Fibroblast of lung (primary cell): Measurements from ENCODE around the gene MAP3K3. TPM values are rescaled to one million over a fixed set of nuclear protein-coding genes. Genes with fewer than 3 reads are reported as not detected.
A peak's percentile ranks its signal among the peaks of the same experiment; 100 is the strongest.

Source experiments
- DNase-seq, 2 donors: peaks; one replicate each; pipeline versions ENCODE4 v3.0.0 to v3.0.0-alpha.2; 2010; ENCODE audit warnings: low read depth in 2 of 2
- H2AFZ ChIP-seq: 2 replicates; pipeline ENCODE4 v1.5.1; 2012; ENCODE audit warnings: low read length, control low read depth, inconsistent platforms
- H3K27ac ChIP-seq: 2 replicates; pipeline ENCODE4 v1.5.1; 2011; ENCODE audit warnings: low read length, control low read depth; ENCODE audit not compliant: insufficient read depth
- H3K27me3 ChIP-seq: 2 replicates; pipeline ENCODE4 v1.5.1; 2011; ENCODE audit warnings: mild to moderate bottlenecking, low read length; ENCODE audit not compliant: control insufficient read depth, insufficient read depth
- H3K36me3 ChIP-seq: 2 replicates; pipeline ENCODE4 v1.5.1; 2011; ENCODE audit warnings: low read length; ENCODE audit not compliant: control insufficient read depth, insufficient read depth
- H3K4me1 ChIP-seq: 2 replicates; pipeline ENCODE4 v1.5.1; 2011; ENCODE audit warnings: low read length; ENCODE audit not compliant: control insufficient read depth, insufficient read depth; ENCODE audit errors: extremely low read depth
- H3K4me2 ChIP-seq: 2 replicates; pipeline ENCODE4 v1.5.1; 2011; ENCODE audit warnings: low read length, control low read depth; ENCODE audit not compliant: insufficient read depth; ENCODE audit errors: extremely low read depth
- H3K4me3 ChIP-seq, 4 experiments: fragments of 200-600 bp in 1 of 4; sonication (generic) in 1 of 4; replicated peaks in 1 of 4; 2 replicates each; pipeline ENCODE4 v1.5.1; 2011 to 2016; ENCODE audit warnings: low read length in 4 of 4, low read depth in 3 of 4, mild to moderate bottlenecking in 3 of 4, control low read depth in 2 of 4, inconsistent platforms in 1 of 4, mixed read lengths in 1 of 4; ENCODE audit not compliant: insufficient read depth in 1 of 4; ENCODE audit errors: control extremely low read depth in 1 of 4
- H3K79me2 ChIP-seq: 2 replicates; pipeline ENCODE4 v1.5.1; 2012; ENCODE audit warnings: mild to moderate bottlenecking, low read length, inconsistent platforms; ENCODE audit not compliant: control insufficient read depth, insufficient read depth
- H3K9ac ChIP-seq: 2 replicates; pipeline ENCODE4 v1.5.1; 2011; ENCODE audit warnings: mild to moderate bottlenecking, low read length, control low read depth; ENCODE audit not compliant: insufficient read depth
- H3K9me3 ChIP-seq: 2 replicates; pipeline ENCODE4 v1.5.1; 2012; ENCODE audit warnings: low read depth, low read length; ENCODE audit not compliant: control insufficient read depth, insufficient read depth
- H4K20me1 ChIP-seq: 2 replicates; pipeline ENCODE4 v1.5.1; 2011; ENCODE audit warnings: low read length; ENCODE audit not compliant: control insufficient read depth, insufficient read depth; ENCODE audit errors: extremely low read depth
- CTCF ChIP-seq, 2 donors: IDR thresholded peaks in 1 of 2; conservative IDR thresholded peaks in 1 of 2; 1 replicate in 1 of 2; 2 replicates in 1 of 2; pipeline ENCODE4 v1.5.1; 2011 to 2012; ENCODE audit warnings: low read length in 2 of 2, control low read depth in 1 of 2, inconsistent platforms in 1 of 2, low read depth in 1 of 2, mild to moderate bottlenecking in 1 of 2
- EZH2 ChIP-seq: IDR thresholded peaks from 2 replicates; pipeline ENCODE4 v1.5.1; 2012; ENCODE audit warnings: low read length, control low read depth, mild to moderate bottlenecking; ENCODE audit errors: missing control alignments
- polyA plus RNA-seq, 2 donors: library from polyadenylated mRNA; depleted of rRNA in 1 of 2; stranded (reverse) in 1 of 2; unstranded in 1 of 2; fragments of >200 nt; gene quantifications; 2 replicates each; pipeline ENCODE4 v1.2.1, GENCODE V29; 2011 to 2012; ENCODE audit warnings: missing spikeins in 1 of 2
- total RNA-seq: library from RNA; depleted of rRNA; stranded (reverse); fragments of >200 nt; gene quantifications from 2 replicates; pipeline ENCODE4 v1.2.1, GENCODE V29; 2014

Gene MAP3K3
- total and polyA plus RNA-seq, 2 donors (not counting 1 experiment from before 2014, with no cell fraction given): 13.8 to 32.0 TPM

- no peaks in the 10 kb centered on the region for H4K20me1 ChIP-seq
- no peak overlapping the region for H3K4me3 ChIP-seq
- no peaks in the 10 kb centered on the region for H3K9me3 ChIP-seq
- H3K27me3 ChIP-seq: no peaks in the 10 kb centered on the region
- H3K36me3 ChIP-seq: peaks cover 6% of the 10 kb centered on the region
- H3K4me2 ChIP-seq: no peak overlapping the region
- peak in 1 of 2 donors; percentile 38 for DNase-seq
- no peak overlapping the region for H3K9ac ChIP-seq
- no peak overlapping the region for H2AFZ ChIP-seq
- TF ChIP-seq EZH2 (no peak), CTCF (conservative IDR thresholded peaks at IDR 0.05 in 1 of 2, IDR thresholded peaks at IDR 0.05 in 1 of 2; ENCODE audit: low read depth in 1 of 2, low read length in 2 of 2) (peak; percentile 10 to 31)
- H3K79me2 ChIP-seq: no peaks in the 10 kb centered on the region
- no peaks in the 10 kb centered on the region for H3K4me1 ChIP-seq
- H3K27ac ChIP-seq: no peak overlapping the region
These were observed 74.3 kb downstream of the MAP3K3 start for GRCh38 chr17:63696381-63696961.

DNA sequence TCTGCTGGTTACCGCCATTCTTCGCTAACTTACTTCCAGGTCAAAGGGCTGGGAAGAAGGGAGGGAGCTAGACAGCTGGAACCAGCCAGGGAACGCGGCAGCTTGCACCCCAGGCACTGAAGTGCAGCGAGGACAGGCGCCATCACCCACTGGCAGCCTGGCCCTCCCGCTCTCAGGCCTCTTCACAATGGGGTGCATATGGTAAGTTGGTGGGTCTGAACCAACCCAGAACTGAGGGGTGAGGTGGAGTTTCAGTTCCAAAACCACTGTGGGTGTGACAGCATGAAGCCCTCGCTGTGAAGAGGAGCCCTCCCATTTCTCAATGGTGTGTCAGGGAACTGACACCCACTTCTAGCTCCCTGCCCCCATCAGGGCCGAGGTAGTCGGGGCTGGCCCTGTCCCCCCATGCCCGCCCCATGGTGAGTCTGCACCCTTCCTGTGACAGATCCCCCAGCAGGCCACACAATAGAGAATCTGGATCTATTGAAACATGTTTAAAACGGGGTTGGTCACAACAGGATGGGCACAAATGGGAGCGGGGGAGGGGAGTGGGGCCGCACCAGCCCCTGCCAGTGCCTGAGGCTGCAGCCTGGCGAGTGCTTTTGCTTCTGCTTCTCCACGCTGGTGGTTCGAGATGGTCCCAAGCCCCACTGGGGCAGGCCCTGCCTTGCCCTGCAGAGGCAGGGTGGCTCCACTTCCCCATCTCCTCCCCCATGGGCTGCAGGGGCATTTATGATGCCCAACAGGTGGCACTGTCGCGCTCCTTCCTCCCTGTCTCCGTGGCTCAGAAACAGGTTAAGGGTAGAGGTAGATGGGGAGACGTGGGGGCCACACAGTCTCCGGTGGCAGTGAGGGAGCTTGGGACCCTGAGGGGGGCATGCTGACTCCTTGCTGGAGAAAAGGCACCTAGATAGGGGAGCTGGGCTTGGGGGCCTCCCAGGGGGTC lies 75.4 kb downstream of the MAP3K3 start:
- Histone ChIP-seq H3K4me1 (no peaks in the 10 kb centered on the region), H3K79me2 (no peaks in the 10 kb centered on the region), H3K4me2 (no peak overlapping the region), H3K9ac (no peak overlapping the region), H4K20me1 (no peaks in the 10 kb centered on the region), H3K27ac (no peak overlapping the region), H3K36me3 (peaks cover 3% of the 10 kb centered on the region), H2AFZ (no peak overlapping the region), H3K4me3 (no peak overlapping the region), H3K9me3 (no peaks in the 10 kb centered on the region), H3K27me3 (no peaks in the 10 kb centered on the region)
- DNase-seq: no peak
- TF ChIP-seq EZH2 (no peak), CTCF (conservative IDR thresholded peaks at IDR 0.05 in 1 of 2, IDR thresholded peaks at IDR 0.05 in 1 of 2; ENCODE audit: low read depth in 1 of 2, low read length in 2 of 2) (peak in 1 of 2 donors; percentile 41)

GRCh38 chr17:63698381-63698885 lies 76.2 kb downstream of the MAP3K3 start:
- Histone ChIP-seq H2AFZ (no peak overlapping the region), H3K4me1 (no peaks in the 10 kb centered on the region), H3K79me2 (no peaks in the 10 kb centered on the region), H3K9me3 (no peaks in the 10 kb centered on the region), H3K27me3 (no peaks in the 10 kb centered on the region), H3K9ac (no peak overlapping the region), H3K4me2 (no peak overlapping the region), H3K27ac (no peak overlapping the region), H3K4me3 (no peak overlapping the region), H3K36me3 (peaks cover 2% of the 10 kb centered on the region), H4K20me1 (no peaks in the 10 kb centered on the region)
- DNase-seq: no peak
- TF ChIP-seq CTCF (conservative IDR thresholded peaks at IDR 0.05 in 1 of 2, IDR thresholded peaks at IDR 0.05 in 1 of 2; ENCODE audit: low read depth in 1 of 2, low read length in 2 of 2): no peak
